GM12872 (cell line): ENCODE results near the gene NAA40.

Source experiments
- TF ChIP-seq, protein P1 (sequence below): IDR thresholded peaks from 3 replicates; pipeline ENCODE4 v1.5.1; 2011; ENCODE audit warnings: low read depth, mild to moderate bottlenecking, low read length, moderate library complexity; ENCODE audit not compliant: insufficient read depth

NAA40 gene

DNA sequence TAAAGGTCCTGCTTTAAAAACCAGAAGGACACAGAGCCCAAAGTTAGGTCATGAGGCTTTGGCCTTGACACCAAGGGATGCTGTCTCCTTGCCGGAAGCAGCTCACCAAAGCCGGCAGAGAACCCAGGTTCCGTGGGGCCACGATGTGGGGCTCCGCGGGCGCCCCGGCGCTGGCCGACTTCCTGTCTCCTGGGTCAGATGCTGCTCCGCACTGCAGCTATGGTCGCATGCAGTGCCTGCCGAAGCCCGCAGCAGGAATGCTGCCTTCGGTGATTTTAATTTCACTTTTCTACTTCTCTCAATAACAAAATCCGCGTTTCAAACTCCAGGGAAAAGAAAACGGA is 47.0 kb downstream of the NAA40 start:
- TF ChIP-seq, protein P1, sequence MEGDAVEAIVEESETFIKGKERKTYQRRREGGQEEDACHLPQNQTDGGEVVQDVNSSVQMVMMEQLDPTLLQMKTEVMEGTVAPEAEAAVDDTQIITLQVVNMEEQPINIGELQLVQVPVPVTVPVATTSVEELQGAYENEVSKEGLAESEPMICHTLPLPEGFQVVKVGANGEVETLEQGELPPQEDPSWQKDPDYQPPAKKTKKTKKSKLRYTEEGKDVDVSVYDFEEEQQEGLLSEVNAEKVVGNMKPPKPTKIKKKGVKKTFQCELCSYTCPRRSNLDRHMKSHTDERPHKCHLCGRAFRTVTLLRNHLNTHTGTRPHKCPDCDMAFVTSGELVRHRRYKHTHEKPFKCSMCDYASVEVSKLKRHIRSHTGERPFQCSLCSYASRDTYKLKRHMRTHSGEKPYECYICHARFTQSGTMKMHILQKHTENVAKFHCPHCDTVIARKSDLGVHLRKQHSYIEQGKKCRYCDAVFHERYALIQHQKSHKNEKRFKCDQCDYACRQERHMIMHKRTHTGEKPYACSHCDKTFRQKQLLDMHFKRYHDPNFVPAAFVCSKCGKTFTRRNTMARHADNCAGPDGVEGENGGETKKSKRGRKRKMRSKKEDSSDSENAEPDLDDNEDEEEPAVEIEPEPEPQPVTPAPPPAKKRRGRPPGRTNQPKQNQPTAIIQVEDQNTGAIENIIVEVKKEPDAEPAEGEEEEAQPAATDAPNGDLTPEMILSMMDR: no peak

DNA sequence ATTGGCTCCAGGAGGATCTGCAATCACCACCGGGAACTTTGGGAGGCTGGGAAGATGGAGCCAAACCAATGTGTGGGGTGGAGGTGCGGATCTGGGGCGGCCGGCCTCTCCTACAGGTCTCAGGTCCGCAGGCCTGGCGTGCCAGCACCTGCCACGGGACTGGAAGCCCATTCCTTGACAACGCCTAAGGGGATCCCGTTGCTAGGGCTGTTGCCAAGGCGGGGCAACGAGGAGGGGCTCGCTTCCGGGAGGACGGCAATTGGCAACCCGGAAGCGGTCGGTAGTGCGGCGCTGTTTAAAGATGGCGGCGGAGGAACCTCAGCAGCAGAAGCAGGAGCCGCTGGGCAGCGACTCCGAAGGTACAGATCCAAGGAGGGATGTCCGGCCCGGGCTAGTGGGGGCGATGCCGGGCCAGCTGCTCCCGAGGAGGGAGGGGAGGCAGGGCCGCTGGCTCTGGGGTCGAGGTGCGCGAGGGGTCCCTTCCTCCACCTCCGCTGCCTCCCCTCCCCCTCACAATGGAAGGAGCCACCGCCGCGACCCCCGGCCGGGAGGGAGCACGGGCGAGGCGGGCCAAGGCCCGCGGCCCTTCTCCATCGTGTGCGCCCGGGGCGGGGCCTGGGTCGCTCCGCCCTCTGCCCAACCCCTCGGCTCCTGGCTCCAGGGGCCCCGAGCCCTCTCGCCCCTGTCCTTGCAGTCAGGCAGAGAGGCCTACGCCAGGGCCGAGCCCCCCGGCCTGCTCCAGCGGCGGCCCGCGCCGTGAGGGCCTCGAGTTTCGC is 47.5 kb downstream of the NAA40 start, which contains the start of gene OTUB1:
Gene OTUB1, plus strand, starts transcription at position 283 of the 776 bp plus-strand sequence. Its CDS starts 19 bp downstream, at position 302.
- TF ChIP-seq, protein P1: no peak

DNA sequence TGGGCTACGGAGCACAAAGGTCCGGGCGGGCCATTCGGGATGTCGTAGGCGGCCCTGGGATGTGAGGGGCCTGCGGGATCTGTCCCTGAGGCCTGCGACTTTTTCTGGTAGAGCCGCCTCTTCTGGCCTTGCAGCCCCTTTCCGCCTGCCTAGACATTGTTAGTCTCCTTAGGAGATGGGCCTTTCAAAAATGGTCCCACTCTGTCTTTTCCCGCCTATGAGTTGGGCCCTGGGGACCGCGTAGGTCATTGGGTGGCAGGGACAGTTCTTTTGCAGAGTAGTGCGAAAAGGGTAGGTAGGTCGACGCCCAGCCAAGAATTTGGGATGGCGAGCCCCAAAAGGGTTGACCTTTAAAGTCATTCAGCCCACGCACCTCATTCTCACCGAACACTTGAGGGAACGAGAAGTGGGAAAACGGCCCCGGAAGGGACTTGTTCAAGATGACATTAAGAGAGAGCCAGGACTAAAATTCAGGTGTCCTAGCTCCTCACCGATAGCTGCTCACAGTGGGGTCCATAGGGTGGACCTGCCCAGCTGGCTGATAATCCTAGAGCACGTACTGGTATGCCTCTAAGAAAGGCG is 48.2 kb downstream of the NAA40 start:
- TF ChIP-seq, protein P1: no peak

DNA sequence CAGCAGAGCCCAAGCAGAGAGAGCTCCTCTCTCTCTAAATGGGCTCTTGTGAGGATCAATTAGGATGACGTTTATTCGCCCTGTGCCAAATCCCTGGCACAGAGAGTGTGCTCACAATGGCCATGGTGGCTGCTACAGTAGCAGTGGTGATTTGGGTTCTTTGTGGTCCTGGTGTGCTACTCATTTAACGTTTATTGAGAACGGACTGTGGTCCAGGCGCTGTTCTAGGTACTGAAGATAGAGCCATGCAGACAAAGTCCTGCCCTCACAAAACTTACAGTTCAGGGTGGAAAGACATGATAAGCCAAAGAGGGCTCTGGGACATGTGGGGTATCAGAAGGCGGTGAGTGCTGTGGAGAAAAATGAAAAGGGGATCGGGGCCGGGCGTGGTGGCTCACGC is 52.8 kb downstream of the NAA40 start:
- TF ChIP-seq, protein P1: no peak

DNA sequence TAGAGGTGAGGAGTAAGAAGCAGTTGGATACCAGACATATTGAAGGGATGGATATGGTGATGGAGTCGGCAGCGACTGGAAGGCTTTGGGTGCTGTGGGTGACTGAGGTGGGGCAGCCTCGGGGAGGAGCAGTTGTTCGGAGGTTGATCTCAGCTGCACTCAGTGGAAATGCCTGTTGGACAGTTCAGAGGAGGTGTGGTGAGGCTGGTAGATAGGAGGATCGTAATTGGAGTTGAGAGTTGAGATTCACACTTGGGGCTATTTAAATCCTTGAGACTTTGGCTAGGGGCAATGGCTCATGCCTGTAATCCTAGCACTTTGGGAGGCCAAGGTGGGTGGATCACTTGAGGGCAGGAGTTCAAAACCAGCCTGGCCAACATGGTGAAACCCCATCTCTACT is 54.3 kb downstream of the NAA40 start:
- TF ChIP-seq, protein P1: no peak

DNA sequence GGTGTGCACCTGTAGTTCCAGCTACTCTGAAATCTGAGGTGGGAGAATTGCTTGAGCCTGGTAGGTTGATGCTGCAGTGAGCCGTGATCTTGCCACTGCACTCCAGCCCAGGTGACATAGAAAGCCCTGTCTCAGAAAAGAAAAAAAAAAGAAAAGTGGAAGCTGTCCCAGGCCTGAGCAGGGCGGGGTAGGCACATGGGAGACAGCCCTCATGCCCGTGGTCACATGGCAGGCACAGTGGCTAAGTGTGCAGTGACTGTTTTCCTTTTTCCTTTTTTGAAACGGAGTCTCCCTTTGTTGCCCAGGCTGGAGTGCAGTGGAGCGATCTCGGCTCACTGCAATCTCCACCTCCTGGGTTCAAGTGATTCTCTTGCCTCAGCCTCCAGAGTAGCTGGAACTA is 55.2 kb downstream of the NAA40 start:
- TF ChIP-seq, protein P1: no peak

DNA sequence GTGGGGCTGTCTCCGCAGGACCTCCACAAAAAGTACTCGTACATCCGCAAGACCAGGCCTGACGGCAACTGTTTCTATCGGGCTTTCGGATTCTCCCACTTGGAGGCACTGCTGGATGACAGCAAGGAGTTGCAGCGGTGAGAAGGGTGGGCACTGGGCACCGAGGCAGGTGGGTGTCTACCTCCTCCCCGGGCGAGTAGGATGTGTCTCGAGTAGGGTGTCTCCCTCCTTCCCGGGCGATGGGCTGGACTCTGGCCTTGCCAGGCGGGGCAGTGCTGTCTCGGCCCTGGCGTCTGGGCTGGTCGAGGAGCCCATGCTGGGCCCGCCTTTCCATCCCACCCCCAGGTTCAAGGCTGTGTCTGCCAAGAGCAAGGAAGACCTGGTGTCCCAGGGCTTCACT is 57.7 kb downstream of the NAA40 start:
- TF ChIP-seq, protein P1: no peak
